ENCODE measurements around the gene PRORP.
"Not testable (repeated sequence)": the region's sequence is repeated elsewhere in the genome, so short reads cannot be mapped to it uniquely, and the experiment has no call there.

The PRORP gene

DNA sequence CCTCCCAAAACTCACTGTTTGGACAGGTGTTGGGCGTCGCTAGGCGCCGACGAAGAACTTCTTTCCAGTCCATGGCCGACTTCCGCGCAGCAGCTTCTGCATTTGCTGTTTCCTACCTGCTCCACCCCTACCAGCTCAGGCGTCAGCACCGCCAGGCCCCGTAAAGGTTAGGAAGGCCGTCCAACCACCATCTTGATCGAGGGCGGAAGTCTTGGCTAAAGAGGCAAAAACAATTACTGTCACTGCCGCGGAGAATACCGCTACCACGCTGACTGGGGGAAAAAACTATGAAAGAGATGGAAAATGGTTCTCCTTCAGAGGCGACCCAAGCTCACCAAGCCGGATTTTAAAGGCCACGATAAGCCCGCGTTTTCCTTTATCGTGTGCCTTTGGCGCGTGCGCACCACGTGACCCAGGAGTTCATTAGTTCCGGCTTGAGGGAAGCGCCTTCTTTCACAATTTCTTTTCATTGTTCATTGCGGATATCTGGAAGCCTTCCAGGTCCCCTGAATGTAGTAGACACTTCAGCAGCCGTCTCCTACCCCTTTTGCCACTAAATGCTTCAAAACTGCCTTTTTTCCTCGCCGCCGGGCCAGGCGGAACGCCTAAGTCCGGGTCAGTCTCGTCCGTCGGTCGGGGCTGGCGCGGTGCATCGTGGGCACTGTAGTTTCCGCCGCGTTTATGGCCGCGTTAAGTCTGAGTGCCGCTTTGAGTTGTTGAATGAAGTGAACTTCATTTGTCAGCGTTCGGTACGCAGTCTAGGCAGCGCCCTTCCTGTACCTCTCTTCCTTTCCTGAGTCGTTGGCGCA, at the start of gene PRORP, which contains the start of gene PPP2R3C:
TSS of gene PRORP (plus strand) at position 666 of the 809 bp plus-strand sequence. CDS start 694 bp downstream, outside the sequence.
TSS of gene PPP2R3C (minus strand) at position 104 of the 809 bp plus-strand sequence. CDS start at position 73, 31 bp downstream.
- peak; percentile 96 for DNase-seq

GRCh38 chr14:35073486-35073885, 48.9 kb upstream of the PRORP start:
- no peak for DNase-seq

GRCh38 chr14:35078082-35078481, 44.3 kb upstream of the PRORP start:
- DNase-seq: no peak

DNA sequence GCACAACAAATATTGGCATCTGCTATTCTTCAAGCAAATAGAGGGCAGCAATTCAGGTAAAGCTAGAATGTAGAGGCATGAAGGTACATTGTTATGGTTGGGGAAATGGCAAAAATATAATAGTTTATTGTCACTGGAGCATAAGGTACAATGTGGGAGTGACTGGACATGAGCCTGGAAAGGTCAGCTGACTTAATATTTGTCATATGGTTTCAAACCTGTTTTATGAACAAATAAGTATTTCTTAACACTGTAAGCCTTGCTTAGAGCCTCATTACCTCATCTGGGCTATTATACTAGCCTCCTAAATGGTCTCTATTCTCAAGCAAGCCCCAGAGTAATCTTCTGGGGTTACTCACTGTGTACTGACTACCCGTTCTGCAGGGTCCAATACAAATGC, 42.6 kb upstream of the PRORP start:
- no peak for DNase-seq

GRCh38 chr14:35083530-35084150, 38.7 kb upstream of the PRORP start:
- DNase-seq: no peak

GRCh38 chr14:35085441-35085840, 36.9 kb upstream of the PRORP start:
- DNase-seq: no peak

GRCh38 chr14:35088514-35088913, 33.8 kb upstream of the PRORP start:
- DNase-seq: no peak

DNA sequence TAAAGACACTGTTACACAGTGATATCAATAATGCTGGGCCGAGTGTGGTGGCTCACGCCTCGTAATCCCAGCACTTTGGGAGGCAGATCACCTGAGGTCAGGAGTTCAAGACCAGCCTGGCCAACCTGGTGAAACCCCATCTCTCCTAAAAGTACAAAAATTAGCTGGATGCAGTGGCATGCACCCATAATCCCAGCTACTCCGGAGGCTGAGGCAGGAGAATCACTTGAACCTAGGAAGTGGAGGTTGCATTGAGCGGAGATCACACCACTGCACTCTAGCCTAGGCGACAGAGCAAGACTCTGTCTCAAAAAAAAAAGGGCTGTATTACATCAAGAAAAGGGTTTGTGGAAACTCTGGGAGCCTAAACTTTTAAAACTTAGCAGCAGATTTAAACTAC, 27.7 kb upstream of the PRORP start:
- DNase-seq: not testable (repeated sequence)

- no peak for DNase-seq
Measured at GRCh38 chr14:35107866-35108265, 14.5 kb upstream of the PRORP start.

DNA sequence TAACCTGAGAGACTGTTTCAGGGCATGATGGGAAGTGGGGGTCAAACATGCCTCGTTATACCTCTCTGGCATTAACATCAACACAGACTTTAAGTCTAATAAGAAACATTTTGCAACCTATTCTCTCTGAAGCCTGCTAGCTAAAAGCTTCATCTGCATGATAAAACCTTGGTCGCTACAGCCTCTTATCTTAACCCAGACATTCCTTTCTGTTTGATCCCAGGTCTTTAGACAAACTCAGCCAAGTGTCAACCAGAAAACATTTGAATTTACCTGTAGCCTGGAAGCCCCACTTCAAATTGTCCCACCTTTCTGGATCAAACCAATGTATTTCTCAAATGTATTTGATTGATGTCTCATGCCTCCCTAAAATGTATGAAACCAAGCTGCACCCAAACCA, 9.7 kb upstream of the PRORP start:
- no peak for DNase-seq

DNA sequence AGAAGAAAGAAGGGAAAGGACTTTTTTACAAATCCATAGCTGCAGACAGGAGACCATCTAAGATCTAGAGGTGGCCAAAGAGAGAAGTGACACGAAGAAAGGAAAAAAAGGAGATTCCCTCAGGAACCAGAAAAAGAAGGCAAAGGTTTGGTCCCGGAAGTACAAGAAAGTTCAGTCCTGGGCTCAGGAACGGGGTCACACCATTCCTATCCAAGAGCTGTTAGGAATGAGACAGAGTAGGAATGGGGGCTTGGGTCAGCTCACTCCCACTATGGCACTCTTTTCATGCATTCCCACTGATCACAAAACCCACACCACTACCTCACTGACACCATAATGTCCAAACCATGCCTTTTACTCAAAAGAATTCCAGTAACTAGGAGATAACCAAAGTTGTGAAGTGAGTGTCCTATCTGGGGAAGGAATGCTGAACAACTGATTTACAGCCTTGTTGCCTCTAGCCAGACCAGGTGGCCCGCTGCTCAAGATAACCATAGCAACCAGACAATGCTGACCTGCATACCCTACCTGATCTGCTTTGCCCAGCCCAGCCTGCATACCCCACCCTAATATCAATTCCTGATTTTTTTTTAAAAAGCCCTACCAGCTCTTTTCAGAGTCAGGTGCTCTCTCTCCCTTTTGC, 8.9 kb upstream of the PRORP start:
- no peak for DNase-seq

- no peak for DNase-seq
Measured at GRCh38 chr14:35114036-35114435, 8.3 kb upstream of the PRORP start.

DNA sequence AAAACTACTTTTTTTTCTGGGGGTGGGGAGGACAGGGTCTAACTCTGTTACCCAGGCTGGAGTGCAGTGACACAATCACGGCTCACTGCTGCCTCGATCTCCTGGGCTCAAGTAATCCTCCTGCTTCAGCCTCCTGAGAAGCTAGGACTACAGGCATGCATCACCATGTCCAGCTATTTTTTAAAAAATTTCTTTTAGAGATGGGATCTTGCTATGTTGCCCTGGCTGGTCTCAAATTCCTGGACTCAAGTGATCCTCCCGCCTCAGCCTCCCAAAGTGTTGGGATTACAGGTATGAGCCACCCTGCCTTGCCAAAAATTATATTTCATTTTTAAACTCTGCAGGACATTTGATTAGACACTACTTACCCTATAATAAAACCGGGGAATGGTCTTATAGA, 6.1 kb upstream of the PRORP start:
- DNase-seq: no peak

- no peak for DNase-seq
Measured at GRCh38 chr14:35117112-35117511, 5.2 kb upstream of the PRORP start.

DNA sequence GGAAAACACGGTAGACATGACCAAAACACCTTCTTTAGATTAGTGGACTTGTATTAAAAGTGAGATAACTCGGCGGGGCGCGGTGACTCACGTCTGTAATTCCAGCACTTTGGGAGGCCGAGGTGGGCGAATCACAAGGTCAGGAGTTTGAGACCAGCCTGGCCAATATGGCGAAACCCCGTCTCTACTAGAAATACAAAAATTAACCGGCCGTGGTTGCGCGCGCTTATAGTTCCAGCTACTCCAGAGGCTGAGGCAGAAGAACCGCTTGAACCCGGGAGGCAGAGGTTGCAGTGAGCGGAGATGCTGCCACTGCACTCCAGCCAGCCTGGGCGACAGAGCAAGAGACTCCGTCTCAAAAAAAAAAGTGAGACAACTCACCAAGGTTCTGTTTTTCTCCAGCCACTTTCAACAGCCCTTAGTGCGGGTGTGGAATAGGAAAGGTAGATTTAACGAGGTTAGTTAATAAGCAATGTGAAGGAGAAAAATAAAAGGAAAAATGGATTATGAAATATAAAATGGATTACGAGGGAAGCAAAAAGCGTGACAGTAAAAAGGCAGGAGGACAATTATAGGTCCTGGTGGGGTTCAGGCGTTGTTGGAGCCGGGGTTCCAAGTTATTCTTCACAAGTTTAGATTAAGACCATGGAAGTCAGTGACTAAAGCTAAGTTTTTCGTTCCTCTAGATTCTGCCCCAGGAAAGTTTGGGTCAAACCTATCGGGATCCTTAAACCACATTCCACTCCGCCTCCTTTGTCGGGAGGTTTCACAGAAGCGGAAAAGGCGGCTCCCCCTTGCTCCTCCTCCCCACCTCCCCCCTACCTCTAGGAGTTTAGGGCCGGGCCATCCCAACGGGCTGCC, 1.1 kb upstream of the PRORP start:
- peak; percentile 35 for DNase-seq

- DNase-seq: peak; percentile 7
Measured at GRCh38 chr14:35122696-35123387, 490 bp downstream of the PRORP start.

DNA sequence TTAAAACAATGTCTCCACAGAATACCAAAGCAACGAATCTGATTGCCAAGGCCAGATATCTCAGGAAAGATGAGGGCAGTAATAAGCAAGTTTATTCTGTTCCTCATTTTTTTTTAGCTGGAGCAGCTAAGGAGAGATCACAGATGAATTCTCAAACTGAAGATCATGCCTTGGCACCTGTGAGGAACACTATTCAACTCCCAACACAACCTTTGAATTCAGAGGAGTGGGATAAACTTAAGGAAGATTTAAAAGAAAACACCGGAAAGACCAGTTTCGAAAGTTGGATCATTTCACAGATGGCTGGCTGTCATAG, 994 bp downstream of the PRORP start:
- no peak for DNase-seq

DNA sequence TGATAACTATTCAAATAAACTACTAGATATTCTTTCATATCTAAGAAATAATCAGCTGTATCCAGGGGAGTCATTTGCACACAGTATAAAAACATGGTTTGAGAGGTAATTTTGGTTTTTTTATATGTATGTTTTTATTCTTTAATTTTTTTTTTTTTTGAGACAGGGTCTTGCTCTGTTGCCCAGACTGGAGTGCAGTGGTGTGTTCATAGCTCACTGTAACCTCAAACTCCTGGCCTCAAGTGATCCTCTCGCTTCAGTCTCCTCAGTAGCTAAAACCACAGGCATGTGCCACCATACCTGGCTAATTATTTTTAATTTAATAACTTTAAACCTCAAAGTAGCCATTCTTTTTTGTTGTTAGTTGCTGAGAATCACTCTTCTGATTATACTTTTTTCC, 1.8 kb downstream of the PRORP start:
- DNase-seq: no peak

- DNase-seq: no peak
Measured at GRCh38 chr14:35133542-35134328, 11.4 kb downstream of the PRORP start.

- no peak for DNase-seq
Measured at GRCh38 chr14:35134329-35135123, 12.2 kb downstream of the PRORP start.

GRCh38 chr14:35138585-35138984, 16.2 kb downstream of the PRORP start:
- no peak for DNase-seq
